Lower leg skin (tissue), 3 donors: ENCODE results near the gene CAPN13.

Source experiments
- CTCF ChIP-seq, 3 donors: fragments of 450-650 bp; IDR thresholded peaks; one replicate each; pipeline ENCODE4 v1.5.1; 2016; ENCODE audit warnings: antibody characterized with exemption in 3 of 3, mild to moderate bottlenecking in 3 of 3, moderate library complexity in 2 of 3
- POLR2A ChIP-seq, 2 donors: fragments of 450-650 bp; IDR thresholded peaks; one replicate each; pipeline ENCODE4 v1.6.1; 2016 to 2017; ENCODE audit warnings: antibody characterized with exemption in 2 of 2, mild to moderate bottlenecking in 1 of 2, moderate library complexity in 1 of 2

- TF ChIP-seq CTCF (IDR thresholded peaks at IDR 0.05) (no peak), POLR2A (IDR thresholded peaks at IDR 0.05) (no peak)
These were observed 29.4 kb downstream of the CAPN13 start for GRCh38 chr2:30777661-30778505.
